GM23338 (cell line): ENCODE measurements around the gene TMEM225B. TPM values are rescaled to one million over a fixed set of nuclear protein-coding genes. Genes with fewer than 3 reads are reported as not detected.

Experiments
- ATAC-seq: fragments of 200-7000 bp; cut with Tn5 transposase; 3 replicates; pipeline ENCODE4 v1.9.1; 2020
- DNase-seq: peaks from one replicate; pipeline ENCODE4 v3.0.0-alpha.2; 2015; ENCODE audit warnings: low spot score
- H2AFZ ChIP-seq: fragments of 200-600 bp; sonication (generic); 2 replicates; pipeline ENCODE4 v1.8.0; 2016; ENCODE audit warnings: antibody characterized with exemption, mild to moderate bottlenecking, moderate library complexity
- H3F3A ChIP-seq: fragments of 200-600 bp; sonication (generic); replicated peaks from 2 replicates; pipeline ENCODE4 v1.8.0; 2017; ENCODE audit warnings: antibody characterized with exemption, mixed run types, low read depth
- H3K27ac ChIP-seq: fragments of 200-600 bp; sonication (generic); 2 replicates; pipeline ENCODE4 v1.6.1; 2016; ENCODE audit warnings: low read depth
- H3K27me3 ChIP-seq: fragments of 200-600 bp; sonication (generic); 2 replicates; pipeline ENCODE4 v1.8.0; 2016; ENCODE audit warnings: mild to moderate bottlenecking, mixed run types, moderate library complexity; ENCODE audit not compliant: insufficient read depth
- H3K36me3 ChIP-seq: fragments of 200-600 bp; sonication (generic); 2 replicates; pipeline ENCODE4 v1.8.0; 2016; ENCODE audit warnings: mild to moderate bottlenecking; ENCODE audit not compliant: insufficient read depth
- H3K4me1 ChIP-seq: fragments of 200-600 bp; sonication (generic); 2 replicates; pipeline ENCODE4 v1.8.0; 2016; ENCODE audit warnings: mild to moderate bottlenecking, moderate library complexity; ENCODE audit not compliant: insufficient read depth
- H3K4me2 ChIP-seq: fragments of 200-600 bp; sonication (generic); 2 replicates; pipeline ENCODE4 v1.7.1; 2017; ENCODE audit warnings: mixed run types
- H3K4me3 ChIP-seq: fragments of 200-600 bp; sonication (generic); 2 replicates; pipeline ENCODE4 v1.6.1; 2016; ENCODE audit warnings: mixed run types
- H3K79me2 ChIP-seq: fragments of 200-600 bp; sonication (generic); replicated peaks from 2 replicates; pipeline ENCODE4 v1.8.0; 2017; ENCODE audit warnings: mild to moderate bottlenecking; ENCODE audit not compliant: insufficient read depth
- H3K9me2 ChIP-seq: fragments of 200-600 bp; sonication (generic); 2 replicates; pipeline ENCODE4 v1.8.0; 2017; ENCODE audit not compliant: insufficient read depth
- H4K20me1 ChIP-seq: fragments of 200-600 bp; sonication (generic); replicated peaks from 2 replicates; pipeline ENCODE4 v1.8.0; 2017; ENCODE audit warnings: mild to moderate bottlenecking; ENCODE audit not compliant: insufficient read depth
- H3K27ac Mint-ChIP-seq: 2 replicates; pipeline ENCODE4 v1.8.0; 2020; ENCODE audit warnings: inconsistent platforms, mild to moderate bottlenecking, moderate library complexity, mixed read lengths
- H3K27me3 Mint-ChIP-seq: 3 replicates; pipeline ENCODE4 v1.8.0; 2022; ENCODE audit warnings: low read depth, mild to moderate bottlenecking, moderate library complexity, mixed read lengths, inconsistent platforms; ENCODE audit not compliant: insufficient read depth, poor library complexity
- H3K36me3 Mint-ChIP-seq: 3 replicates; pipeline ENCODE4 v1.8.0; 2021; ENCODE audit warnings: low read depth, mild to moderate bottlenecking, inconsistent platforms, moderate library complexity, mixed read lengths
- H3K4me1 Mint-ChIP-seq: 3 replicates; pipeline ENCODE4 v1.8.0; 2020; ENCODE audit warnings: mild to moderate bottlenecking, inconsistent platforms, mixed read lengths
- H3K4me3 Mint-ChIP-seq: 3 replicates; pipeline ENCODE4 v1.8.0; 2021; ENCODE audit warnings: moderate library complexity, mild to moderate bottlenecking, inconsistent platforms, mixed read lengths
- H3K9me3 Mint-ChIP-seq: 3 replicates; pipeline ENCODE4 v1.8.0; 2020; ENCODE audit warnings: moderate library complexity, mild to moderate bottlenecking, inconsistent platforms, mixed read lengths
- CREB1 ChIP-seq: fragments of 250-450 bp; sonication (Bioruptor Pico); IDR thresholded peaks from 2 replicates; pipeline ENCODE4 v1.5.0; 2020; ENCODE audit warnings: low read depth, mild to moderate bottlenecking, moderate library complexity
- CTCF ChIP-seq, 2 experiments: fragments of 200-600 bp in 1 of 2; sonication (generic) in 1 of 2; conservative IDR thresholded peaks; 2 replicates each; pipeline versions ENCODE4 v1.5.1 to v1.6.1; 2016 to 2017; ENCODE audit warnings: antibody characterized with exemption in 2 of 2, low read depth in 2 of 2, mild to moderate bottlenecking in 2 of 2, moderate library complexity in 1 of 2
- EZH2 ChIP-seq: fragments of 200-600 bp; sonication (generic); IDR thresholded peaks from one replicate; pipeline ENCODE4 v1.8.0; 2017; ENCODE audit warnings: antibody characterized with exemption, mild to moderate bottlenecking, low read depth; ENCODE audit not compliant: unreplicated experiment
- EZH2phosphoT487 ChIP-seq: fragments of 200-600 bp; sonication (generic); IDR thresholded peaks from one replicate; pipeline ENCODE4 v1.8.1; 2018; ENCODE audit warnings: antibody characterized with exemption; ENCODE audit not compliant: unreplicated experiment
- JUNB ChIP-seq: IDR thresholded peaks from one replicate; pipeline ENCODE4 v1.6.1; 2016; ENCODE audit warnings: antibody characterized with exemption; ENCODE audit not compliant: unreplicated experiment
- NANOG ChIP-seq: IDR thresholded peaks from 2 replicates; pipeline ENCODE4 v1.6.1; 2016; ENCODE audit warnings: antibody characterized with exemption, borderline replicate concordance
- POLR2AphosphoS5 ChIP-seq: IDR thresholded peaks from 2 replicates; pipeline ENCODE4 v1.6.1; 2016; ENCODE audit warnings: antibody characterized with exemption, low read depth
- REST ChIP-seq: IDR thresholded peaks from one replicate; pipeline ENCODE4 v1.6.1; 2018; ENCODE audit warnings: antibody characterized with exemption; ENCODE audit not compliant: unreplicated experiment
- STAT1 ChIP-seq: IDR thresholded peaks from one replicate; pipeline ENCODE4 v1.6.1; 2016; ENCODE audit warnings: antibody characterized with exemption; ENCODE audit not compliant: unreplicated experiment
- ZNF114 ChIP-seq: fragments of 250-450 bp; sonication (Bioruptor Pico); IDR thresholded peaks from 2 replicates; pipeline ENCODE4 v1.5.0; 2020; ENCODE audit warnings: mild to moderate bottlenecking, moderate library complexity
- ZNF331 ChIP-seq: fragments of 250-450 bp; sonication (Bioruptor Pico); IDR thresholded peaks from 2 replicates; pipeline ENCODE4 v1.5.0; 2020; ENCODE audit warnings: low read depth, mild to moderate bottlenecking, moderate library complexity
- polyA plus RNA-seq: library from polyadenylated mRNA; unstranded; fragments of >200 nt; fragmentation: Nextera tagmentation; extraction: Ambion mirVana; gene quantifications from 2 replicates; pipeline ENCODE4 v1.2.1, GENCODE V29; 2016
- total RNA-seq: library from RNA; depleted of rRNA; stranded (reverse); fragments of >200 nt; shearing (Covaris generic); gene quantifications from 2 replicates; pipeline ENCODE4 v1.2.3, GENCODE V29; 2014
- TF ChIP-seq, protein P1 (sequence below): fragments of 250-450 bp; sonication (Bioruptor Pico); IDR thresholded peaks from 2 replicates; pipeline ENCODE4 v1.5.0; 2020; ENCODE audit warnings: mild to moderate bottlenecking, moderate library complexity
- TF ChIP-seq, protein P2 (sequence below): IDR thresholded peaks from 2 replicates; pipeline ENCODE4 v1.6.1; 2016; ENCODE audit warnings: antibody characterized with exemption

Gene TMEM225B
- total and polyA plus RNA-seq, 2 experiments from 2014 or later, result 0.45 TPM; not detected in 1

- Histone ChIP-seq H3K27me3 (no peaks in the 10 kb centered on the region), H3K27ac (no peak overlapping the region), H3K36me3 (no peaks in the 10 kb centered on the region), H3K4me2 (no peak overlapping the region), H2AFZ (no peak overlapping the region), H3K4me3 (no peak overlapping the region), H3K4me1 (no peaks in the 10 kb centered on the region), H3F3A (no peaks in the 10 kb centered on the region), H3K79me2 (no peaks in the 10 kb centered on the region), H4K20me1 (no peaks in the 10 kb centered on the region), H3K9me2 (no peaks in the 10 kb centered on the region)
- Mint-ChIP-seq H3K9me3 (no peaks in the 10 kb centered on the region), H3K36me3 (no peaks in the 10 kb centered on the region), H3K27ac (no peak overlapping the region), H3K4me1 (no peaks in the 10 kb centered on the region), H3K27me3 (peaks cover 1% of the 10 kb centered on the region), H3K4me3 (no peak overlapping the region)
- no peak for DNase-seq
- ATAC-seq, result no peak
- TF ChIP-seq NANOG, result no peak
- TF ChIP-seq STAT1, result no peak
- no peak for TF ChIP-seq JUNB
- TF ChIP-seq, protein P1, sequence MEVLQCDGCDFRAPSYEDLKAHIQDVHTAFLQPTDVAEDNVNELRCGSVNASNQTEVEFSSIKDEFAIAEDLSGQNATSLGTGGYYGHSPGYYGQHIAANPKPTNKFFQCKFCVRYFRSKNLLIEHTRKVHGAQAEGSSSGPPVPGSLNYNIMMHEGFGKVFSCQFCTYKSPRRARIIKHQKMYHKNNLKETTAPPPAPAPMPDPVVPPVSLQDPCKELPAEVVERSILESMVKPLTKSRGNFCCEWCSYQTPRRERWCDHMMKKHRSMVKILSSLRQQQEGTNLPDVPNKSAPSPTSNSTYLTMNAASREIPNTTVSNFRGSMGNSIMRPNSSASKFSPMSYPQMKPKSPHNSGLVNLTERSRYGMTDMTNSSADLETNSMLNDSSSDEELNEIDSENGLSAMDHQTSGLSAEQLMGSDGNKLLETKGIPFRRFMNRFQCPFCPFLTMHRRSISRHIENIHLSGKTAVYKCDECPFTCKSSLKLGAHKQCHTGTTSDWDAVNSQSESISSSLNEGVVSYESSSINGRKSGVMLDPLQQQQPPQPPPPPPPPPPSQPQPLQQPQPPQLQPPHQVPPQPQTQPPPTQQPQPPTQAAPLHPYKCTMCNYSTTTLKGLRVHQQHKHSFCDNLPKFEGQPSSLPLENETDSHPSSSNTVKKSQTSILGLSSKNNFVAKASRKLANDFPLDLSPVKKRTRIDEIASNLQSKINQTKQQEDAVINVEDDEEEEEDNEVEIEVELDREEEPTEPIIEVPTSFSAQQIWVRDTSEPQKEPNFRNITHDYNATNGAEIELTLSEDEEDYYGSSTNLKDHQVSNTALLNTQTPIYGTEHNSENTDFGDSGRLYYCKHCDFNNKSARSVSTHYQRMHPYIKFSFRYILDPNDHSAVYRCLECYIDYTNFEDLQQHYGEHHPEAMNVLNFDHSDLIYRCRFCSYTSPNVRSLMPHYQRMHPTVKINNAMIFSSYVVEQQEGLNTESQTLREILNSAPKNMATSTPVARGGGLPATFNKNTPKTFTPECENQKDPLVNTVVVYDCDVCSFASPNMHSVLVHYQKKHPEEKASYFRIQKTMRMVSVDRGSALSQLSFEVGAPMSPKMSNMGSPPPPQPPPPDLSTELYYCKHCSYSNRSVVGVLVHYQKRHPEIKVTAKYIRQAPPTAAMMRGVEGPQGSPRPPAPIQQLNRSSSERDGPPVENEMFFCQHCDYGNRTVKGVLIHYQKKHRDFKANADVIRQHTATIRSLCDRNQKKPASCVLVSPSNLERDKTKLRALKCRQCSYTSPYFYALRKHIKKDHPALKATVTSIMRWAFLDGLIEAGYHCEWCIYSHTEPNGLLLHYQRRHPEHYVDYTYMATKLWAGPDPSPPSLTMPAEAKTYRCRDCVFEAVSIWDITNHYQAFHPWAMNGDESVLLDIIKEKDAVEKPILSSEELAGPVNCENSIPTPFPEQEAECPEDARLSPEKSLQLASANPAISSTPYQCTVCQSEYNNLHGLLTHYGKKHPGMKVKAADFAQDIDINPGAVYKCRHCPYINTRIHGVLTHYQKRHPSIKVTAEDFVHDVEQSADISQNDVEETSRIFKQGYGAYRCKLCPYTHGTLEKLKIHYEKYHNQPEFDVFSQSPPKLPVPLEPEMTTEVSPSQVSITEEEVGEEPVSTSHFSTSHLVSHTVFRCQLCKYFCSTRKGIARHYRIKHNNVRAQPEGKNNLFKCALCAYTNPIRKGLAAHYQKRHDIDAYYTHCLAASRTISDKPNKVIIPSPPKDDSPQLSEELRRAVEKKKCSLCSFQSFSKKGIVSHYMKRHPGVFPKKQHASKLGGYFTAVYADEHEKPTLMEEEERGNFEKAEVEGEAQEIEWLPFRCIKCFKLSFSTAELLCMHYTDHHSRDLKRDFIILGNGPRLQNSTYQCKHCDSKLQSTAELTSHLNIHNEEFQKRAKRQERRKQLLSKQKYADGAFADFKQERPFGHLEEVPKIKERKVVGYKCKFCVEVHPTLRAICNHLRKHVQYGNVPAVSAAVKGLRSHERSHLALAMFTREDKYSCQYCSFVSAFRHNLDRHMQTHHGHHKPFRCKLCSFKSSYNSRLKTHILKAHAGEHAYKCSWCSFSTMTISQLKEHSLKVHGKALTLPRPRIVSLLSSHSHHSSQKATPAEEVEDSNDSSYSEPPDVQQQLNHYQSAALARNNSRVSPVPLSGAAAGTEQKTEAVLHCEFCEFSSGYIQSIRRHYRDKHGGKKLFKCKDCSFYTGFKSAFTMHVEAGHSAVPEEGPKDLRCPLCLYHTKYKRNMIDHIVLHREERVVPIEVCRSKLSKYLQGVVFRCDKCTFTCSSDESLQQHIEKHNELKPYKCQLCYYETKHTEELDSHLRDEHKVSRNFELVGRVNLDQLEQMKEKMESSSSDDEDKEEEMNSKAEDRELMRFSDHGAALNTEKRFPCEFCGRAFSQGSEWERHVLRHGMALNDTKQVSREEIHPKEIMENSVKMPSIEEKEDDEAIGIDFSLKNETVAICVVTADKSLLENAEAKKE (CRISPR knock-in tag), result no peak
- TF ChIP-seq ZNF114, result no peak
- TF ChIP-seq EZH2, result no peak
- no peak for TF ChIP-seq REST
- no peak for TF ChIP-seq POLR2AphosphoS5
- TF ChIP-seq ZNF331 (CRISPR knock-in tag), result no peak
- no peak for TF ChIP-seq CTCF (conservative IDR thresholded peaks at IDR 0.05; ENCODE audit: low read depth in 2 of 2)
- TF ChIP-seq EZH2phosphoT487, result no peak
- TF ChIP-seq, protein P2, sequence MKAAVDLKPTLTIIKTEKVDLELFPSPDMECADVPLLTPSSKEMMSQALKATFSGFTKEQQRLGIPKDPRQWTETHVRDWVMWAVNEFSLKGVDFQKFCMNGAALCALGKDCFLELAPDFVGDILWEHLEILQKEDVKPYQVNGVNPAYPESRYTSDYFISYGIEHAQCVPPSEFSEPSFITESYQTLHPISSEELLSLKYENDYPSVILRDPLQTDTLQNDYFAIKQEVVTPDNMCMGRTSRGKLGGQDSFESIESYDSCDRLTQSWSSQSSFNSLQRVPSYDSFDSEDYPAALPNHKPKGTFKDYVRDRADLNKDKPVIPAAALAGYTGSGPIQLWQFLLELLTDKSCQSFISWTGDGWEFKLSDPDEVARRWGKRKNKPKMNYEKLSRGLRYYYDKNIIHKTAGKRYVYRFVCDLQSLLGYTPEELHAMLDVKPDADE, result no peak
- TF ChIP-seq CREB1 (CRISPR knock-in tag), result no peak
Observed at GRCh38 chr7:99607548-99607947, 9.5 kb downstream of the TMEM225B start.
